ENCODE data around the gene DLG4.
"Not testable (repeated sequence)": the region's sequence is repeated elsewhere in the genome, so short reads cannot be mapped to it uniquely, and the experiment has no call there.

DLG4 gene

DNA sequence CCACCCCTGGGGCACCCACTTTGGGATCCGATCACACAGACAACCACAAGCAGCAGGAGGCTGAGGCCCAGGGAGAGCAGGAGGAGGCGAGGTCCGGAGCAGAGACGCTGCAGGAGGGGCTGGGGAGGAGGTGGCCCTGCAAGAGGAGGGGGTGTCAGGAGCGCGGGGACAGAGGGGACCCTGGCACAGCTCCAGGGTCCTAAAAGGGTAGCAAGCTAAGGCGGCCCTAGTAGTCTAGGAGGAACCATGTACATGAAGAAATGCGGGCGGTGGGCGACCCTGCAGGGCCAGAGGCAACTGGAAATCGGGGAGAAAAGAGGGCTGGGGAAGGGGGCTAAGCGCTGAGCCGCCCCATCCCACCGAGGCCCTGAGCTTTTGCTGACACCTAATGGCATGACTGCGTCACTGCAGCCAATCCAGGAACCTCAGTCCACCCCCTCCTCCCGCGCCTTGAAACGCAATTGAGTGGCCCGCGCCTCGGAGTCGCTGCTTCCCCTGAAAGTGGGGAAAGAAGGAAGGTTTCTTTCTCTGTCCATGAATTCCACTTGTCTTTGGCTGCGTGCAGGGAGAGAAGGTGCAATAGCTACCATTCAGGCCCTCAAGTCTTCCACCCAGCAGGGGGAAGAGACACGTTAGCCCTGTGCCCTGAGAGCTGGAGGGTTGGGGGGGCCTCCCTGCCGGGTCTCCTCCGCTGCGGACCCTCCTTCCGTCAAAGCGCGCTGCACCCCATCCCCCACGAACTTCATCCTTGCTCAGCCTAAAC lies 42.3 kb downstream of the DLG4 start:
- Histone ChIP-seq H3K4me1 (peaks cover 34% of the 10 kb centered on the region), H3K4me3 (peak overlapping the region; percentile 70), H3K36me3 (no peaks in the 10 kb centered on the region), H3K4me2 (peak overlapping the region; percentile 100), H3K27ac (peak overlapping the region; percentile 64), H4K20me1 (no peaks in the 10 kb centered on the region), H3K9me3 (no peaks in the 10 kb centered on the region), H3K27me3 (no peaks in the 10 kb centered on the region), H3K9ac (peak overlapping the region; percentile 82)
- TF ChIP-seq Cebpa-rat (IDR thresholded peaks at IDR 0.05) = no peak

DNA sequence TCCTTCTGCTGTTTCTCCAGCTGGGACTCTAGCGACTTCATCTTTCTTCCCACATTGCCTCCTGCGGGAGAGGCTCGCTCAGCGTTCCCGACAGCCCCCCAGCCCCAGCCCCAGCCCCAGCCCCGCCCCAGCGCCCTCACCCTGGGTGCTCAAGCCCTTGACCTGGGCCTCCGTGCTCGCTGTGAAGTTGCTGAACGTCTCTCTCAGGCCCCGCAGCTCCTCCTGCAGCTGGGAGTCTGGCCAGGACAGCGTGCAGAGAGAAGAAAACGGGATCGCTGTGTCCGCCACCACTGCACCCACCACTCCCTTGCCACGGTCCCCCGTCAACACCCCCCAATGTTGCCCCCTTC lies 42.8 kb downstream of the DLG4 start:
- H3K4me1 ChIP-seq = peaks cover 34% of the 10 kb centered on the region
- no peaks in the 10 kb centered on the region for H4K20me1 ChIP-seq
- no peaks in the 10 kb centered on the region for H3K9me3 ChIP-seq
- H3K36me3 ChIP-seq = no peaks in the 10 kb centered on the region
- no peaks in the 10 kb centered on the region for H3K27me3 ChIP-seq
- peak overlapping the region; percentile 70 for H3K4me3 ChIP-seq
- H3K27ac ChIP-seq = no peak overlapping the region
- H3K9ac ChIP-seq = peak overlapping the region; percentile 82; the same call in 1 of the 2 replicates
- peak overlapping the region; percentile 100 for H3K4me2 ChIP-seq
- TF ChIP-seq Cebpa-rat (IDR thresholded peaks at IDR 0.05) = no peak

DNA sequence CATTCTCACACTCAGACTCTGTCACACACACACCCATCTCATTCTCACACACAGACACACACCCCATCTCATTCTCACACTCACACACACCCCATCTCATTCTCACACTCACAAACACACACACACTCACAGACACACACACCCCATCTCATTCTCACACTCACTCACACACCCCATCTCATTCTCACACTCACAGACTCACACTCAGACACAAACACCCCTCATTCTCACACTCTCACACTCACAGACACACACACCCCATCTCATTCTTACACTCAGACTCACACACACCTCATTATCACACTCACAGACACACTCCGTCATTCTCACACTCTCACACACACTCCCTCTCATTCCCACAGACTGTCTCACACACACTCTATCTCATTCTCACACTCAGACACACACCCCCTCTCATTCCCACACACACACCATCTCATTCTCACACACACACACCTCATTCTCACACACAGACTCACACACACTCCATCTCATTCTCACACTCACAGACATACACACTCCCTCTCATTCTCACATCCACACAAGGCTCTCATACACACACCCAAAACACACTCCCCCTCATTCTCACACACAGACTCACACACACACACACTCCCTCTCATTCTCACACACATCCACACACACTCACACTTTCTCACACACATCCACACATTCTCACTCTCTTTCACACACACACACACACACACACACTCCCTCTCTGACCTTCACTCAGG lies 43.4 kb downstream of the DLG4 start:
- Histone ChIP-seq H4K20me1 (no peaks in the 10 kb centered on the region), H3K27ac (no peak overlapping the region), H3K4me3 (no peak overlapping the region), H3K27me3 (no peaks in the 10 kb centered on the region), H3K4me1 (peaks cover 34% of the 10 kb centered on the region), H3K9me3 (no peaks in the 10 kb centered on the region), H3K9ac (no peak overlapping the region), H3K4me2 (peak overlapping the region; percentile 100; the same call in 1 of the 2 replicates), H3K36me3 (no peaks in the 10 kb centered on the region)
- TF ChIP-seq Cebpa-rat (IDR thresholded peaks at IDR 0.05) = no peak

DNA sequence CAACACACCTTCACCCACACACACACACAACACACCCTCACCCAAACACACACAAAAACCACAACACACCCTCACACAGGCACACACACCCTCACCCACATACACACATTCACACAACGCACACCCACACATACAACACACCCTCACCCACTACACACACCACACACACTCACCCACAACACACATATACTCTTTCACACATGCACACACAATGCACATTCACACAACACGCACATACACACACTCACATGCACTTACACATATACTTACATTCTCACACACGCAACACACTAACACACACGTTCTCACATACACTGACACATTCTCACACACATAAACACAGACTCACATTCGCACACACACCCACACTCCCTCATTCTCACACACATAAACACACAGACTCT lies 44.3 kb downstream of the DLG4 start:
- H3K9ac ChIP-seq = no peak overlapping the region
- H3K27ac ChIP-seq = no peak overlapping the region
- peaks cover 34% of the 10 kb centered on the region for H3K4me1 ChIP-seq
- no peaks in the 10 kb centered on the region for H3K36me3 ChIP-seq
- TF ChIP-seq Cebpa-rat (IDR thresholded peaks at IDR 0.05) = no peak
- H3K9me3 ChIP-seq = peaks cover 5% of the 10 kb centered on the region
- H3K27me3 ChIP-seq = no peaks in the 10 kb centered on the region
- peak overlapping the region; percentile 70 for H3K4me2 ChIP-seq
- no peak overlapping the region for H3K4me3 ChIP-seq
- no peaks in the 10 kb centered on the region for H4K20me1 ChIP-seq

DNA sequence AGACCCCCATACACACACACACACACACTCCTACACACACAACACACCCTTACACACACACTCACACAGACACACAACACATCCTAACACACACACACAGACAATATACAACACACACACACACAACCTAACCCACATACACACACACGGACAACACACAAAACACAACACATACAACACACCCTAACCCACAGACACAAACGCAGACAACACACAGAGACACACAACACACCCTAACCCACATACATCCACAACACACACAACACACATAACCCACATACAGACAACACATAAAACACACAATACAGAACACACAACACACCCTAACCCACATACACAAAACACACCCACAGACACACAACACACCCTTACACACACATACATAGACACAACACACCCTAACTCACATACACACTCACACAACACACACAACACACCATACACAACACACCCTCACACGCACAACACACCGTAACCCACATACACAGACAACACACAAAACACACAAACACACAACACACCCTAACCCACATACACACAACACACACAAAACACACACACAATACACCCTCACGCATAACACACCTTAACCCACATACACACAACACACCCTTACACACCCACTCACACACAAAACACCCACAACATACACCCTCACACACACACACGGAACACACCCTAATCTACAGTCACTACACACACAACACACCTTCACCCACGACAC lies 44.9 kb downstream of the DLG4 start:
- Histone ChIP-seq H3K36me3 (no peaks in the 10 kb centered on the region), H3K4me3 (peak overlapping the region; percentile 12; the same call in 1 of the 2 replicates), H3K4me2 (peak overlapping the region; percentile 70)

DNA sequence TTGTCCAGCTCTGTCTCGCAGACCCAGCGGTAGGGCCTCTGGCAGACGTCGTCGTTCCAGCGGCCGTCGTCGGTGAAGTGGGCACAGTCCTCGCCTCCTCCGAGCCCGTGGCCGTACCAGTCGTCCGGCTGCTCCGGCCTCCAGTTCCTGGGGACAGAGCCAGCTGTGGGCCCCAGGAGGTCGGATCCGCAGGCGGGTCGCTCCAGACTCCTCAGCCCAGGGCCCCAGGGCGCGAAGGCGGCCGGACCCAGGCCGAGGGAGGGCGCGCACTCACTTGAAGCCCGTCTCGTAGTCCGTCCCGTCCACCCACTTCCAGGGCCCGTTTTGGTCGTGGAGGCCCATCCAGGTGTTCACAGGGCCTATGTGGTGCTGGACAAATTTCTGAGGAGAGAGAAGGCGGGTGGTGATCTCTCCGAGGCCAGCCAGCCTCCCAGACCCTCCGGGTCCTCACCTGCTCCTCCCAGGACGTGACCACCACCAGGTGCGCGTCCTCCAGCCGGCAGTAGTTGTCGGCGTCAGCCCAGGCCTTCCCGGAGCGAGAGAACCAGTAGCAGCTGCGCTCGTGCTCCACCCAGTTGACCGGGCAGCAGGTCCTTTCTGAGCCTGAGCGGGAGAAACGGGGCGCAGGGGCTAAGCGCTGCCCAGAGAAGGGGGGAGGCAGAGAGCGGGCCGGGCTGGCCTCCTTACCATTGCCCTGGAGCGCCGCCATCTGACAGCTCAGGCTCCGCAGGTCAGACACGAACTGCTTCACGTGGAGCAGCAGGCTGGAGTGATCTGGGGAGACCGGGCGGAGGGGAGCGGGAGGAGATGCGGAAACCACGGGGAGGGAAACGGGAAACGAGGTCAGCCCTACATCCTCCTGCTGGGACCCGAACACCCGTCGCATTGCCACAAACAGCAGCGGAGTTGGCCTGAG lies 45.7 kb downstream of the DLG4 start:
- Histone ChIP-seq H3K27ac (peak overlapping the region; percentile 57), H3K4me1 (peaks cover 34% of the 10 kb centered on the region), H3K36me3 (no peaks in the 10 kb centered on the region), H4K20me1 (no peaks in the 10 kb centered on the region), H3K9ac (no peak overlapping the region), H3K4me3 (peak overlapping the region; percentile 26; the same call in 1 of the 2 replicates), H3K9me3 (peaks cover 19% of the 10 kb centered on the region), H3K27me3 (no peaks in the 10 kb centered on the region), H3K4me2 (peak overlapping the region; percentile 70)
- no peak for TF ChIP-seq Cebpa-rat (IDR thresholded peaks at IDR 0.05)

More for the DNA sequence above, 44.9 kb downstream of the DLG4 start:
- Histone ChIP-seq H3K27me3 (no peaks in the 10 kb centered on the region), H3K4me1 (peaks cover 34% of the 10 kb centered on the region), H4K20me1 (no peaks in the 10 kb centered on the region), H3K9me3 (peaks cover 11% of the 10 kb centered on the region), H3K9ac (no peak overlapping the region), H3K27ac (0 out of 2 replicates have a peak overlapping the region, but pooled peaks have one; percentile 57)
- no peak for TF ChIP-seq Cebpa-rat (IDR thresholded peaks at IDR 0.05)

DNA sequence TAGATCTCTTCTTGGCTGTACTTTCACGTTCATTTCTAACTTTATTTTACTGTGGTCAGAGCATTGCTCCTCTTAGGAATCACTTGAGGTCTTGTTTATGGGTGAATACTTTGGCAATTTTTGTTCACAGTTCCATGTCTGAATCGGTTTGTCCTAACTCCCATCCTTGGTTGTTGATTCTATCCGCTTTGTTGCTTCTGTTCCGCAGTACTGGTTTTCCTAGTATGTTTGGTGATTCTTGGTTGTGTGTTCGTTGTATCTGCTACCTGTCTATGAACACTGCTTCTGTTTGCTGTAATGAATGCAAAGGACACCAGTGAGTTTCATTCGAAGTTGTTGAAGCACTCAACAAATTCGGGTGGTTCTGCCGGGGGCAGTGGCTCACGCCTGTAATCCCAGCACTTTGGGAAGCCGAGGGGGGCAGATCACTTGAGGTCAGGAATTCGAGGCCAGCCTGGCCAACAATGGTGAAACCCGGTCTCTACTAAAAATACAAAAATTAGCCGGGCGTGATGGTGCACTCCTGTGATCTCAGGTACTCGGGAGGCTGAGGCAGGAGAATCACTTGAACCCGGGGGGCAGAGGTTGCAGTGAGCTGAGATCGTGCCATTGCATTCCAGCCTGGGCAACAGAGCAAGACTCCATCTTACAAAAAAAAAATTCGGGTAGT lies 47.0 kb downstream of the DLG4 start:
- not testable (repeated sequence) for H3K27me3 ChIP-seq, H4K20me1 ChIP-seq, H3K36me3 ChIP-seq, H3K27ac ChIP-seq, H3K9ac ChIP-seq, H3K4me3 ChIP-seq, H3K4me2 ChIP-seq
- H3K9me3 ChIP-seq = peaks cover 27% of the 10 kb centered on the region
- H3K4me1 ChIP-seq = peaks cover 25% of the 10 kb centered on the region

DNA sequence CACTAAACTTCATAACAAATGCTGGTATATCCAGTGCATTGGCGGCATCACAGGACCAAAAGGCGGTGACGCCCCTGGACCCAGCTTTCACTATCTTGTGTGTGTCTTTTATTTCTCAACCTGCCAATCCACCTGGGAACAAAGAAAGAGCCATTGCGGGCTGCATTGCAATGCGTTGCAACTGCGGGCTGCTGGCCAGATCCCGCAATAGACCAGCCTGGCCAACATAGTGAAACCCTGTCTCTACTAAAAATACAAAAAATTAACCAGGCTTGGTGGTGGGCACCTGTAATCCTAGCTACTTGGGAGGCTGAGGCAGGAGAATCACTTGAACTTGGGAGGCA lies 50.1 kb downstream of the DLG4 start:
- not testable (repeated sequence) for H3K27ac ChIP-seq, H4K20me1 ChIP-seq, H3K9ac ChIP-seq, H3K4me3 ChIP-seq, H3K36me3 ChIP-seq, H3K27me3 ChIP-seq, H3K4me2 ChIP-seq
- peaks cover 11% of the 10 kb centered on the region for H3K4me1 ChIP-seq
- H3K9me3 ChIP-seq = peaks cover 27% of the 10 kb centered on the region

DNA sequence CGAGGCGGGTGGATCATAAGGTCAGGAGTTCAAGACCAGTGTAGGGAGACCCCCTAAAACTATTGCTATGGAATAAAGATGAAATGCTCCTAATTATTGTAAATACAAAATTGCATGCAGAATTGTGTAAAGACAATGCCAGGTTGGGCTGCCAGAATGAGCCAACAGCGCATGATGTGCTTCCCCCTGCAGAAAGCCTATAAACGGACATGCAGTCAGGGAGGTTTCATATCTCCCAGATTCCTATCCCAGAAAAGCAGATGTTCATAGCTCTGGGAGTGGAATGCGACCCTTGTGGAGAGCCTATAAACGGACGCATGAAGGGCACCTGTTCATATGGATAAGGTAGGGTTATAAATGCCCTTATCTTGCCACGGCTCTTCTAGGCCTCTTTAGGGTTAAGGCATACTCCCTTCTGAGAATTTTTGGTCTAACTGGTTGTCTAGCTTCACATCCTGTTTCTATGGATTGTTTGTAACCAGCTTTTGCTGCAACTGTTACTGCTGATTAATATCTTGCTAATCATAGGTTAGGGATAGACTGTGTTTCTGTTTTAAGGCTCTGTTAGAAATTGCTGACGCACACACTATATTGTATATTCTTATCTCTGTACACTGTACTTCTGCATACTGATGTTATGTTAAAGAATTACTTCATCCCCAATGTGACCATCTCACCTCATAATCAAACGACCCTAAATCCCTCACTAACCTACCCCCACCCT lies 50.6 kb downstream of the DLG4 start:
- H3K4me1 ChIP-seq, H3K27ac ChIP-seq, H4K20me1 ChIP-seq, H3K4me3 ChIP-seq, H3K36me3 ChIP-seq, H3K4me2 ChIP-seq, H3K9ac ChIP-seq, H3K27me3 ChIP-seq: not testable (repeated sequence)
- H3K9me3 ChIP-seq = peaks cover 27% of the 10 kb centered on the region

Measured in BLaER1 (cell line).